ENCODE data around the gene AKAP12.

Gene AKAP12

GRCh38 chr6:151240036-151240685 lies 394 bp downstream of the AKAP12 start:
- DNase-seq, result peak; percentile 54

DNA sequence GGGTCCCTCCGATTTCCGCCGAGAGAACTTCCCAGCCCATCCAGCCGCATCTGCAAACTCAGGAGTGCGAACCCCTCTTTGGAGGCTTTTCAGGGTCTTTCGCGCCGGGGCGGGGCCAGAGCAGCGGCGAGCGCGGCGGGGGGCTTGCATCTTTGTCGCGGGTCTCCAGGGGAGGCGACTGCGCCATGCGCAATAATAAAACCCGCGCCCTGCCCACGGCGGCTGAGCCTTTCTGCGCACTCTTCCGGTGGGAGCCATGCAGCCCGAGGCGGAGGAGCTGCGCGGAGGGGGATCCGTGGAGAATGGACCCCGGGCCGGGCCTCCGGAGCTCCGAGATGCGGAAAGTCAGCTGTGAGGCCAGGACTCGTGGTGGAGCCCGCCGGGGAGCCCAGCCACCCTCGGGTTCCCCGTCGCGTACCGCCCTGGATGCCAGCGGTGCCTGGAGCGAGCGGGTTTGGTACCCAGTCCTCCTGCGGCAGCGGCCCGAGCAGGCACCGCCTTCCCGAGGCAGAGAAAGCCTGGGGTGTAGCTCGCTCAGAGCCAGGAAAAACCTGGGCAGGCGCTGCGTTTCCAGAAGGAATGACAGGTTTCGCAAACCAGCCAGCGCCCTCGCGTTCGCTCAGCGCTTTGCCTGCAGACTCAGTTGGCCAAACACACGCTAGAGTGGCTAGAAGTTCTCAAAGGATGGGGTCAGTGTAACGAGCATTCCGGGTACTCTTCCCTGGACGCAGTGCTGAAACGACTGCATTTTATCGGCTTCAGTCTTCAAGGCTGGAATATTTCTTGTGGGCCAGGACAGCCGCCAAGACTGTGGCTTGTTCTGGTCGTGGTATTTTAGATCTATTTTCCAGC lies 1.2 kb downstream of the AKAP12 start:
- no peak for DNase-seq

- DNase-seq, result no peak
Measured at GRCh38 chr6:151241853-151242252, 2.1 kb downstream of the AKAP12 start.

- DNase-seq, result no peak
Measured at GRCh38 chr6:151242420-151242861, 2.7 kb downstream of the AKAP12 start.

DNA sequence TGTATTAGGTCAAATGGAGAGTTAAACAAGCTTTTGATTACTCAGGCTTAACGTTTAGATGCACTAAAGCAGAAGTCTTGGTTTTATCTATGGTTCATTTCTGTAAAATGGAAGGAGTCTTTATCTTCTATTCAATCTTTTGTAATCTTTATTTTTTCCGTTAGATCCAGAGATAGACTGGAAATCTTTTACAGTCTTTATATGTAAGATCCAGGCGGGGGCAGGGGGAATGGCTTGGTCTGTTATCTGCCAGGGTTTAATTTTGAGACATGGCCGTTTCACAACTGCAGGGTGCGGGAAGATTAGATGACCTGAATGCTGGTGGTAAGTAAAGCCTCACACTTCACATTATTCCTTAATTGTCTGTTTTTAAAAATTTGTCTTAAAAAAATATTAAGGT lies 3.7 kb downstream of the AKAP12 start:
- peak; percentile 8 for DNase-seq

GRCh38 chr6:151247490-151247889 lies 7.7 kb downstream of the AKAP12 start:
- DNase-seq, result no peak

DNA sequence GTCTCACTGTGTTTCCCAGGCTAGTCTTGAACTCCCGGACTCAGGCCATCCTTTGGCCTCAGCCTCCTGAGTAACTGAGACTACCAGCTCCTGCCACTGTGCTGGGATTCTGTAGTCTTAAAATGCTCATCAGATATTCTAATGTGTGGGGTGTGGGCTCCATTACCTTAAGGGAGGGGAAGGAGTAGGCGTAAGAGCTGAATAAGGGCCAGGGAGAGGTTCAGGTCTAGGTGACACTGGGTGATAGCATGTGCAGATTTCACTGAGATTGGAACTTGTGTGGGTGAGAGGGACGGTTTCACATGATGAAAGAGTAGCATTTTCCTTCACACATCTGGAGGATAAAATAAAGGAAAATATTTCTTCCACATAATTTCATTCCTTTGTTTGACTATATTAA lies 8.5 kb downstream of the AKAP12 start:
- no peak for DNase-seq

GRCh38 chr6:151252634-151253033 lies 12.9 kb downstream of the AKAP12 start:
- DNase-seq, result no peak

- no peak for DNase-seq
Measured at GRCh38 chr6:151254451-151255081, 14.8 kb downstream of the AKAP12 start.

GRCh38 chr6:151255811-151256210 lies 16.0 kb downstream of the AKAP12 start:
- DNase-seq, result no peak

GRCh38 chr6:151257985-151258445 lies 18.2 kb downstream of the AKAP12 start:
- DNase-seq, result no peak

- DNase-seq, result no peak
Measured at GRCh38 chr6:151260205-151260604, 20.4 kb downstream of the AKAP12 start.

DNA sequence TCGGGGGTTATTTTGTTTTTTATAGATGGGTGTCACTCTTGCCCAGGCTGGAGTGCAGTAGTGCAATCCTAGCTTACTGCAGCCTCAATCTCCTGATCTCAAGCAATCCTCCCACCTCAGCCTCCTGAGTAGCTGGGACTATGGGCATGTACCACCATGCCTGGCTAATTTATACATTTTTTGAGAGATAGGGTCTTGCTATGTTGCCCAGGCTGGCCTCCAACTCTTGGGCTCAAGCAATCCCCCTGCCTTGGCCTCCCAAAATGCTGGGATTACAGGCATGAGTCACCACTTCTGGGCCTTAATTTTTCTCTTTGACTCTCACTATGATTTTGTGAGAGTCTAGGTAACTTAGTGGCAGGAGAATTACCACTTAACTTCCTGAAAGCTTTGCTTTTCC lies 23.3 kb downstream of the AKAP12 start:
- no peak for DNase-seq

- no peak for DNase-seq
Measured at GRCh38 chr6:151263967-151264366, 24.2 kb downstream of the AKAP12 start.

GRCh38 chr6:151265282-151265681 lies 25.5 kb downstream of the AKAP12 start:
- DNase-seq, result no peak

DNA sequence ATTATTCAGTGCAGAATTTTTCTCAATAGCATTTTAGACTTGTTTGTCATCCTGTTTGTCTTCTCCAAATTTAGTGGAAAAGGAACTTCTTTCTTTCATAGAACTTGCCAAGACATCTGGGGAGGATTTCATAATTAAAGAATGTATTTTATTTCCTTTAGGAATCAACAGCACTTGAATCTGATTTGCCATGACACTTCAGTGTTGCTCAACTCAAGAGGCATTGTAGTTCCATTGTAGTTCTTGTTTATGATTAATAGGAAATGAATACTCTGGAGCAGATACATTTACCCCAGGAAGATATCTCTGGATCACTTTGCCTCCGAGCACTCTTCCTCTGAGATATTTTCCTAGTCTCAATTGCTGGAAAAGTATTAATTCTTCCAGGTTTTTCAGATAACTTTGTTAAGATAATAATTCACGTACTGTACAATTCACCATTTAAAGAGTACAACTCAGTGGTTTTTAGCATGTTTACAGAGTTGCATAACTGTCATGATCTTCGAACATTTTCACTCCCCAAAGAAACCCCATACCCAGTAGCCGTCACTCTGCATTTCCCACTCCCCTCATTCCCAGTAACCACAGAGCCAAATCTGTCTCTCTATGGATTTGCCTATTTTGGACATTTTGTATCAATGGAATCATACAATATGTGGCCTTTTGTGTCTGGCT lies 29.7 kb downstream of the AKAP12 start:
- DNase-seq, result no peak

GRCh38 chr6:151275121-151275520 lies 35.4 kb downstream of the AKAP12 start:
- no peak for DNase-seq

DNA sequence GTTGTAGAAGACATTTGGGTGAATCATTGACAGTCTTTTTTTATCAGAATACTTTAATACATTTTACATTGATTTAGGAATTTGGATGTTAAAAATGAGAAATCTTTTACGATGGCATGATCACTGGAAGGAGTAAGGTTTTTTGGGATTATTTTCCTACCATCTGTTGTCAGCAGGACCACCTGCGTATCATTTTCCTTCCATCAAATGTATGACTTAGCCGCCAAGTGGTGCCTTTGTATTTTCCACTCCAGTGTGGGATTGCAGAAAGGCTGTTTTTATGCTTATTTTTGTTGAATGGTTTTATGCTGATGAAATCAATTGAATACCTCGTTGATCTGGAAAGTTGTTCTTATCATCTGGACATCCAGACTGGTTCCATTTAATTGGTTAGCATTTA lies 35.8 kb downstream of the AKAP12 start:
- no peak for DNase-seq

GRCh38 chr6:151276112-151276740 lies 36.5 kb downstream of the AKAP12 start:
- no peak for DNase-seq

DNA sequence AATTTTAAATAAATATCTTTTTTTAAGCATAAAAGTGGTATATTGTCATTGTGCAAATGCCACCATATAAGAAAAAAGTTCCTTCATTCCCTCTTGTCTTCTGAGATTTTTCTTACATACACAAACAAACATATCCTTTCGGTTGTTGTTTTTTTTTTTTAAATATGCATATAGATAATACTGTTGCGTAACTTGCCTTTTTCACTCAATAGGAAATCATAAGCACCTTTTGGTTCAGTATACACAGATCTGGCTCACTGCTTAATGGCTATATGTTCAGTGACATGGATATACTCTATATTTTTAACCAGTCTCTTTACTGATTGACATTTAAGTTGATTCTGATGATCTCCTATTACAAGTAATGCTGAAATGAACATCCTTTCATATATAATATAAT lies 40.1 kb downstream of the AKAP12 start:
- DNase-seq, result no peak

DNA sequence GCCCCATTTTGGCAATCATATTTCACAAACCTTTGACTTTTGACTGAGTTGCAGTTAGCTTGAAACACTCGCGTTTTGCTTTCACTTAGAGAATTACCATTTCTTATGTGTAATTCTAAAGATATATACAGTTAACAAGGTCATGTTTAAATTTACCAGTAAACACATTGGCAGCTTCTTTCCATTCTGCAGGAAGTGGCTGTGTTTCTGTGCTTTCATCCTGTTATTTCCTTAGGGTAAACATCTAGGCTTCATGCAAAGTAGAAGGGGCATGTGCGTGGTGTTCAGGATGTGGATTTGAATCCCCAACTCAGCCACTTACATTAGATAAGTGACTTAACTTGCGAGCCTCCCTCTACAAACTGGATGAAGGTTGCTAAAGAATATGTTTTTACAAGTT lies 41.1 kb downstream of the AKAP12 start:
- DNase-seq, result no peak

DNA sequence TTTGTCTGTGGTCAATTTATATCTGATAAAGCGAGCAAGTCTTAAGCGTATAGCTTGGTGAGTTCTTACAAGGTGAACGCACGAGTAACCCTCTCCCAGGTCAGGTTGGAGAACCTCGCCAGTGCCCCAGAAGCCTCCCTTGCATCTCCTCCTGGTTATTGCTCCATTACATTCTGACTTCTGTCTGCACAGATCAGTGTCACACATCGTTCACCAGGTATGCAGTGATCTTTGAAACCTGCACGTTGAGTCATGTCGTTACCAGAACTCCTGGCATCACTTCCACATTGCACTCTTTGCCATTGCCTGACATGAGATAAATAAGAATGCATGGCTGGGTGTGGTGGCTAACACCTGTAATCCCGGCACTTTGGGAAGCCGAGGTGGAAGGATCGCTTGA lies 44.2 kb downstream of the AKAP12 start:
- DNase-seq, result no peak

- DNase-seq, result no peak
Measured at GRCh38 chr6:151284548-151285017, 44.8 kb downstream of the AKAP12 start.

Data from hematopoietic multipotent progenitor cell treated with erythropoietin and hydrocortisone succinate and interleukin-3 and kit ligand, for 8 days (in vitro differentiated cells).